ENCODE measurements around the gene FOSB.

The FOSB gene

DNA sequence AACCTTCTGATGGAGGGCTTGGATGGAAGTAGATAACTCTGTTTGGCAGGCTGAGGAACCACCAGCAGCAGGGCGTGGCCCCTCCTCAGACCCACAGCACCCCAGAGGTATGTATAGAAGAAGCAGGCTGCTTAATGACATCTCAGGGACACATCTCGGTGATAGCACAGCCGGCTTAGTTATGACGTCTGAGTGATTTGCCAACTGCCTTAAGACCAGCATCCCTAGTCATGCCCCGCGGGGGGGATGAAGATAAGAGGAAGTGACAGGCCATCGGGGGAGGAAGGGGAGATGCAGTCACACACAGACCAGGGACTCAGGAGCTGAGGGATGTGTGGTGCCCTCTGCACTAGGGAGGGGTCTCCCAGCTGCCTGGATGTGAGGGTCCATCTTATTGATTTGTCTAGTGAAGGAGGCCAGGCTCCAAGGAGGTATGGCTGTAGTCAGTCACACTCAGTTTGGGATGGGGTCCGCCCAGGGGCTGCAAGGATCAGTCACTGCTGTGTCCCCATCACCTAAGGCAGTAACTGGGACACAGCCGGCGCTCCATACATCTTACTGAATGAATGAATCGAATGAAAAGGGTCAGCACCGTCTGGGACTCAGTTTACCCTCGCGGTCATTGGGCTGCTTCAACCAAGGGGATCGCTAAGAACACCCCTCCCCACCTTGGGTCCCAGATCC, 24.9 kb upstream of the FOSB start:
- peak; percentile 44 for DNase-seq (ENCODE audit: low read depth)

GRCh38 chr19:45443462-45444317, 24.1 kb upstream of the FOSB start:
- DNase-seq (ENCODE audit: low read depth) = peak; percentile 94

GRCh38 chr19:45444318-45445041, 23.3 kb upstream of the FOSB start:
- peak; percentile 90 for DNase-seq (ENCODE audit: low read depth)

- no peak for DNase-seq (ENCODE audit: low read depth)
These were observed 22.7 kb upstream of the FOSB start for GRCh38 chr19:45445139-45445538.

GRCh38 chr19:45446295-45446694, 21.5 kb upstream of the FOSB start:
- peak; percentile 49 for DNase-seq (ENCODE audit: low read depth)

- DNase-seq (ENCODE audit: low read depth) = no peak
These were observed 20.9 kb upstream of the FOSB start for GRCh38 chr19:45446944-45447343.

DNA sequence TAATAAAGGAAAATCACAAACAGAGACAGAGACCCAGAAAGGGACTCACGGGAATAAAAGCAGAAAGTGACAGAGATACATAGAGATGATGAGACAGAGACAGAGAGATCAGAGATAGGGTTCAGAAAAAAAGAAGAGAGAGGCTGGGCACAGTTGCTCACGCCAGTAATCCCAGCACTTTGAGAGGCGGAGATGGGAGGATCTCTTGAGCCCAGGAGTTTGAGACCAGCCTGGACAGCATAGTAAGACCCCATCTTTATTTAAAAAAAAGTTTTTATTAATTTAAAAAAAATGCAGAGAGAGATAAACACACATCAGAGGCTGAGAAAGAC, 19.4 kb upstream of the FOSB start:
- no peak for DNase-seq (ENCODE audit: low read depth)

DNA sequence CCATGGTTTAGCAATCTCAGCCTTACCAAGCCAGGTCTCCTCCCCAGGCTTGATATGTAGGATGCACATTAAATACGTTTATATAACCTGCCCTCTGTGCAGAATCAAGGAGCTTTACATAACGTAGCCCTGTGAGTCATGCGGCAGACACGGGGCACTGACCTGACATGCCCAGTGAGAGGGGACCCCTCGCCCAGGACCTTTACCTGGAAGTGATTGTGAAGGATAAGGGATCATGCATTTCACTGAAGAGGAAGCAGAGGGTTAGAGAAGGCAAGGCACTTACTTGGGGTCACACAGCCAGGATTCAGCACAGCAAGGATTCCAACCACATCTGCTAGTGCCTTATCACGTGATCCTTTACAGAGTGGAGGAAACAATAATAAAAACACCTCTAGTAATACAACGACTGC, 18.9 kb upstream of the FOSB start:
- no peak for DNase-seq (ENCODE audit: low read depth)

DNA sequence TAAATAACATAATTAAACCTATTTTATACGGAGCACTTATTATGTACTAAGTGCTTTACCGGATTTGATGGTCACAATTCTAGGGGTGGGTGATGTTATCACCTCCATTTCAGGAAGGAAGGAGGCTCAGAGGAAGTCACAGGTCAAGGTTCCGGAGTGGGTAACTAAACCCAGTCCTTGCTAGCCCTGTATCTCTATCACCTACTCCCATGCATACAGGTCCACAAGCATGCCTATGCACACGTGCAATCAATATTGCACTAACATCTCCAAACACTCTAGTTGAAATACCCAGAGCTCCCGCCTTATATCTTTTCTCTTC, 17.8 kb upstream of the FOSB start:
- DNase-seq (ENCODE audit: low read depth) = no peak

- peak; percentile 66 for DNase-seq (ENCODE audit: low read depth)
These were observed 16.5 kb upstream of the FOSB start for GRCh38 chr19:45451131-45451849.

DNA sequence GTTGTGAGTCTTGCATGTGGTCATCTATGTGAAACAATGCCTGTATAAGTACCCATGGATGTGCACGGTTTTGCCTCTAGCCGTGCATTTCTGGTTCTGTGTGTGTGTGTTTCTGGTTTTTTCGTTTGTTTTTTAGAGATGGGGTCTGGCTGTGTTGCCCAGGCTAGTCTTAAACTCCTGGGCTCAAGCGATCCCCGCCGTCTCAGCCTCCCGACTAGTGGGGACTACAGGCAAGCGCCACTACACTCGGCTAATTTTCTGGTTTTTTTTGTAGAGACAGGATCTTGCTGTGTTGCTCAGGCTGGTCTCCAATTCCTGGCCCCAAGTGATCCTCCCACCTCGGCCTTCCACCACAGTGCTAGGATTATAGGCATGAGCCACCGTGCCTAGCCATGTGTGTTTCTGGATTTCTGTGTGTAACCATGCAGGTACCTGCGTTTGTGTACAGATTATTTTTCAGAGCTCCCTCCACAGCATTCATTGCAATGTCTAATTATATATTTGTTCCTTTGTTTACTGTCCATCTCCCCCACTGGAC, 15.9 kb upstream of the FOSB start:
- no peak for DNase-seq (ENCODE audit: low read depth)

- peak; percentile 97 for DNase-seq (ENCODE audit: low read depth)
These were observed 11.9 kb upstream of the FOSB start for GRCh38 chr19:45455707-45456499.

DNA sequence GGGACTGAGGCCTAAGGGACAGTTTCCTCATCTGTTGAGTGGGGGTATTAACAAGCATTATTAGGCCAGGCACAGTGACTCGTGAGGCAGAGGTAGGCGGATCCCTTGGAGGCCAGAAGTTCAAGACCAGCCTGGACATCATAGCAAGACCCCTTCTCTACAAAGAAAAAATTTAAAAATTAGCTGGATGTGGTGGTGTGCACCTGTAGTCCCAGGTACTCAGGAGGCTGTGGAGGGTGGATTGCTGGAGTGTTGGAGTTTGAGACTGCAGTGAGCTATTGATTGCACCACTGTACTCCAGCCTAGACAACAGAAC, 11.3 kb upstream of the FOSB start:
- no peak for DNase-seq (ENCODE audit: low read depth)

GRCh38 chr19:45457776-45458175, 10.0 kb upstream of the FOSB start:
- DNase-seq (ENCODE audit: low read depth) = no peak

DNA sequence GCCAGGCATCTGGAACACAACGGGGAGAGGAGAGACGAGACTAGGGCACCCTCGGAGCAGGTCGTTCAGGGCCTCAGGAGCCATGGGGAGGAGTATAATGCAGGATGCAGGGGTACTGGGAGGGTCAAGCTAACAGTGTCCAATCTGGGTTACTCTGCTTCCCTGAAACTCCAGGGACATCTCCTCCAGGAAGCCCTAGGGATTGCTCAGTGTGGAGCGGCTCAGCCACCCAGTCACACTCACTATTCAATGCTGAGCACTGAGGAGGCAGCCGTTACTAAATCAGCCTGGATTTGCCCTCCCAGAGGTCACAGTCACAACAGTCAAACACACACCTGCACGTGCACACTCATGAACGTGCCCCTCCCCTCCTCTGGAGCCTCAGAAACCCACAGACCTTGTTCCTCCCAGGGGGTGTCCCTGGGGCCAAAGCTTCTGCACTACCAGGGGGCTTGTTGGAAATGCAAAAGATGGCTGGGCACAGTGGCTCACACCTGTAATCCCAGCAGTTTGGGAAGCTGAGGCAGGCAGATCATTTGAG, 6.9 kb upstream of the FOSB start:
- DNase-seq (ENCODE audit: low read depth) = no peak

DNA sequence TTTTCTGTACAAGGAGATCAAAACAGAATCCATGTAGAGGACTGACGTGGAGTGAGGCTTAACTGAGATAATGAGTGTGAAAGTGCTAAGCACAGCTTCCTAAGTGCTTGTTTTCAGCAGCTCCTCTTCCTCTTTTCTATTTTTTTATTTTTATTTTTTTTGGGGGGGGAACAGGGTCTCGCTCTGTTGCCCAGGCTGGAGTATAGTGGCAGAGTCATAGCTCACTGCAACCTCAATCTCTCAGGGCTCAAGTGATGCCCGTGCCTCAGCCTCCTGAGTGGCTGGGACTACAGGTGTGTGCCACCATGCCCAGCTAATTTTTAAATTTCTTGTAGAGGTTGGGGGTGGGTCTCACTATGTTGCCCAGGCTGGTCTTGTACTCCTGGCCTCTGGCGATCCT, 5.6 kb upstream of the FOSB start:
- DNase-seq (ENCODE audit: low read depth) = no peak

DNA sequence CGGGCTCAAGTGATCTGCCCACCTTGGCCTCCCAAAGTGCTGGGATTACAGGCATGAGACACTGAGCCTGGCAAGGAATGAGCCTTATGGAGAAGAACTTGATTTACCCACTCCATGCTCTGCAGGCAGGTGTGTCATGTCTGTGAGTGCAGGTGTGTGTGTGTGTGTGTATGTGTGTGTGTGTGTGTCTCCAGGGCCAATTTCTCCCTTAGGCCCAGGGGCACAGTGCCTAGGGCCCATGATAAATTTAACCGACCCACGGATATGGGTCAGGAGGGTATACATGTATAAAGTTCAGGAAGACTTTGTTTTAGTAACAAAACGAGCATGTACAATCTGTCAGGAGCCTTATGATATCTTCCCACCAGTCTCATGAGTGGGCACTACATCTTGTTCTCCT, 4.6 kb upstream of the FOSB start:
- DNase-seq (ENCODE audit: low read depth) = no peak

GRCh38 chr19:45464274-45464673, 3.5 kb upstream of the FOSB start:
- DNase-seq (ENCODE audit: low read depth) = no peak

DNA sequence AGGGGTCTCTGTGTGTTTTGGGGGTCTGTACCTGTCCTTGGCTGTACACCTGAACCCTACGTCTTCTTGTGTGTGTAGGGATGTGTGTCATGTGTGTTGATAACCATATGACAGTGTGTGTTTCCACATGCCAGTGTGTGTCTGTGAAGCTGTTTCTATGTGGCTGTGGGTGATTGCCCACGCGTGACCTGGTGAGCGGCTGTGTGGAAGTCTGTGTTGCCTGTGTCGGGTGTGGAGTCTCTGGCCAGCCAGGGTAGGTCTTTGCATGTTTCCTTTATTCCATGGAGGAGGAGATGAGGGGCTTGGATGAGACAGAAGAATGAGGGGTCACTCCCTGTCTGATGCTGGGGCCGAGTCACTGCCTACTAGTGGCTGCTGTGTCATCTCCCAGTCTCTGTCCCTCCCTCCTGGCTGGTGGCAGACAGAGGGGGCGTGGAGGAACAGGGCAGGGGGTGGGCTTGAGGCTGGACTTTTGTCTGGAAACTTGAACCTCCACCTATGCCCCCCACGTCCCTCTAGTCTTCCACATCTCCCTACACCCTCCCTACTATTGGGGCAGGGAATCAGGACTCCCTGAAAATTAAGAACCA, 2.8 kb upstream of the FOSB start:
- no peak for DNase-seq (ENCODE audit: low read depth)

DNA sequence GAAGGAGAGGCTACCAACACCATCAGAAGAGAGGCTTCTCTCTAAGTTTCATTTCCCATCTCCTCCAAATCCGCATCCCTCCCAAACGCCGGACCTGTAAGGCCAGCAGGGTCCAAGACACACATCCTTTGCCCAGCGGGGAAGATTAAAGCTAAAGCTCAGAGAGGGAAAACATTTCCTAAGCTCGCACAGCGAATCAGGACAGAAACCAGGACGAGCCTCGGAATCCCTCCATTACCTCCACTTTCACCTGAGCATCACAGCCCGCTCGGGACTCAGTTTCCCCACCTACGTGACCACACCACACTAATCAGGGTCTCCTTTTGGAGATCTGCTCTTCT, 711 bp upstream of the FOSB start:
- no peak for DNase-seq (ENCODE audit: low read depth)

- no peak for DNase-seq (ENCODE audit: low read depth)
These were observed 409 bp downstream of the FOSB start for GRCh38 chr19:45468159-45468651.
